ENCODE data around the gene CGB8.

- TF ChIP-seq CTCF (conservative IDR thresholded peaks at IDR 0.05 in 1 of 2, IDR thresholded peaks at IDR 0.05 in 1 of 2; ENCODE audit: low read depth in 1 of 2, low read length in 2 of 2) (no peak), EZH2 (IDR thresholded peaks at IDR 0.05; ENCODE audit: low read length, missing control alignments) (no peak)
These were observed 36.9 kb upstream of the CGB8 start for GRCh38 chr19:49085868-49086232.

All from fibroblast of lung (primary cell).